ENCODE data around the gene NUP98.

- TF ChIP-seq POLR2AphosphoS5 (IDR thresholded peaks at IDR 0.05; ENCODE audit: low read depth, low read length), result no peak
- TF ChIP-seq POLR2A (IDR thresholded peaks at IDR 0.05; ENCODE audit: low read depth, low read length), result no peak
- no peak for TF ChIP-seq PAX5 (IDR thresholded peaks at IDR 0.05; ENCODE audit: insufficient read depth, low read length, severe bottlenecking)
- no peak for TF ChIP-seq SPI1 (IDR thresholded peaks at IDR 0.05; ENCODE audit: low read depth, low read length)
- no peak for TF ChIP-seq TAF1 (IDR thresholded peaks at IDR 0.05; ENCODE audit: low read depth, low read length)
- no peak for TF ChIP-seq POU2F2 (IDR thresholded peaks at IDR 0.05; ENCODE audit: low read depth, low read length)
These were observed 19.3 kb upstream of the NUP98 start for GRCh38 chr11:3816673-3817072.

Data from GM12891 (cell line).